HFFc6 (cell line): ENCODE measurements around the gene MAB21L4. TPM values are rescaled to one million over a fixed set of nuclear protein-coding genes. Genes with fewer than 3 reads are reported as not detected.

ENCODE experiments used
- DNase-seq: peaks from one replicate; pipeline ENCODE4 v3.0.0-alpha.2; 2018
- H3K27ac Mint-ChIP-seq: 2 replicates; pipeline ENCODE4 v1.8.0; 2020; ENCODE audit warnings: mild to moderate bottlenecking, mixed read lengths
- H3K27me3 Mint-ChIP-seq: 2 replicates; pipeline ENCODE4 v1.8.0; 2021; ENCODE audit warnings: mild to moderate bottlenecking, moderate library complexity, mixed read lengths; ENCODE audit not compliant: insufficient read depth
- H3K36me3 Mint-ChIP-seq: 2 replicates; pipeline ENCODE4 v1.8.0; 2021; ENCODE audit warnings: low read depth, mixed read lengths
- H3K4me1 Mint-ChIP-seq: 2 replicates; pipeline ENCODE4 v1.8.0; 2020; ENCODE audit warnings: low read depth, mixed read lengths
- H3K4me3 Mint-ChIP-seq: 2 replicates; pipeline ENCODE4 v1.8.0; 2020; ENCODE audit warnings: mild to moderate bottlenecking, moderate library complexity, mixed read lengths
- H3K9me3 Mint-ChIP-seq: 2 replicates; pipeline ENCODE4 v1.8.0; 2020; ENCODE audit warnings: mild to moderate bottlenecking, mixed read lengths
- total RNA-seq, 6 experiments: library from RNA; stranded (reverse); fragmentation: NEBNext Ultra II Directional; extraction: Animal tissue kit (Norgen Biotek cat#: 25700); gene quantifications; 2 replicates in 1 of 6; 3 replicates in 5 of 6; pipeline ENCODE4 v1.2.3, GENCODE V29; 2021
- TF ChIP-seq, protein P1 (sequence below): fragments of 200-600 bp; sonication (generic); IDR thresholded peaks from 2 replicates; pipeline ENCODE4 v1.5.0; 2021; ENCODE audit warnings: antibody characterized with exemption, mild to moderate bottlenecking

The MAB21L4 gene
- total RNA-seq, 6 experiments from 2014 or later: not detected

DNA sequence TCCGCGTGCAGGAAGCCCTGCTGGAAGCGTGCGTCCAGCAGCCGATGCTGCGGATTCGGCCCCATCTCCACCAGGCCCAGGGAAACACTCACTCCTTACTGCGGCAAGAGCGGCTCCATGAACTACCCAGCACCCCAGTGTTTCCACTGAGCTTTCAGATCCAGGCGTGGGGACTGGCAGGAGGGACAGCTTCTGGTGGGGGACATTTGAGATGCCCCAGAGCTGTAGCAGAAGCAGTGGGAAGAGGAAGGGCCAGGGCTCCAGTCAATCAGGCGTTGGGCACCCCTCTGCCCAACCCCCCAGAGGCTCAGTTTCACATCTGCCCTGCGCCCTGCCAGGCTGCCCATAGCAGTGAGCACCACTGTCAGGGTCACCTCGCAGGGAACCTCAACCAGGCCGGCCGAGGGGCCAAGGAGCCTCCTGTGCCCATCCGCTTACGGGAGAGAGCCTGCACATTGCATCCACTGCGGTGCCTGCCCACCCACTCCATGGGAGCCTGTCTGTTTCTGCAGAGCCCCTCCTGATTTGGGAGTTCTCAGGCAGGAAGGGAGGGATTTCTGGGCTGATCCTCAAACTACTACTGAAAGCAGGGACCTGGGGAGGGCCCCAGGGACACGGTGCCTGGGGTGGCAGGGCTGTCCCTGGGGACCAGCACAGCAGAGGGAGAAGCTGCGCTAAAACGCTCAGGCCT, 22.7 kb downstream of the MAB21L4 start:
- no peak for DNase-seq
- Mint-ChIP-seq H3K9me3 (no peaks in the 10 kb centered on the region), H3K27ac (no peak overlapping the region), H3K27me3 (peaks cover 18% of the 10 kb centered on the region), H3K4me1 (no peaks in the 10 kb centered on the region), H3K4me3 (no peak overlapping the region), H3K36me3 (no peaks in the 10 kb centered on the region)
- TF ChIP-seq, protein P1, sequence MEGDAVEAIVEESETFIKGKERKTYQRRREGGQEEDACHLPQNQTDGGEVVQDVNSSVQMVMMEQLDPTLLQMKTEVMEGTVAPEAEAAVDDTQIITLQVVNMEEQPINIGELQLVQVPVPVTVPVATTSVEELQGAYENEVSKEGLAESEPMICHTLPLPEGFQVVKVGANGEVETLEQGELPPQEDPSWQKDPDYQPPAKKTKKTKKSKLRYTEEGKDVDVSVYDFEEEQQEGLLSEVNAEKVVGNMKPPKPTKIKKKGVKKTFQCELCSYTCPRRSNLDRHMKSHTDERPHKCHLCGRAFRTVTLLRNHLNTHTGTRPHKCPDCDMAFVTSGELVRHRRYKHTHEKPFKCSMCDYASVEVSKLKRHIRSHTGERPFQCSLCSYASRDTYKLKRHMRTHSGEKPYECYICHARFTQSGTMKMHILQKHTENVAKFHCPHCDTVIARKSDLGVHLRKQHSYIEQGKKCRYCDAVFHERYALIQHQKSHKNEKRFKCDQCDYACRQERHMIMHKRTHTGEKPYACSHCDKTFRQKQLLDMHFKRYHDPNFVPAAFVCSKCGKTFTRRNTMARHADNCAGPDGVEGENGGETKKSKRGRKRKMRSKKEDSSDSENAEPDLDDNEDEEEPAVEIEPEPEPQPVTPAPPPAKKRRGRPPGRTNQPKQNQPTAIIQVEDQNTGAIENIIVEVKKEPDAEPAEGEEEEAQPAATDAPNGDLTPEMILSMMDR: no peak

DNA sequence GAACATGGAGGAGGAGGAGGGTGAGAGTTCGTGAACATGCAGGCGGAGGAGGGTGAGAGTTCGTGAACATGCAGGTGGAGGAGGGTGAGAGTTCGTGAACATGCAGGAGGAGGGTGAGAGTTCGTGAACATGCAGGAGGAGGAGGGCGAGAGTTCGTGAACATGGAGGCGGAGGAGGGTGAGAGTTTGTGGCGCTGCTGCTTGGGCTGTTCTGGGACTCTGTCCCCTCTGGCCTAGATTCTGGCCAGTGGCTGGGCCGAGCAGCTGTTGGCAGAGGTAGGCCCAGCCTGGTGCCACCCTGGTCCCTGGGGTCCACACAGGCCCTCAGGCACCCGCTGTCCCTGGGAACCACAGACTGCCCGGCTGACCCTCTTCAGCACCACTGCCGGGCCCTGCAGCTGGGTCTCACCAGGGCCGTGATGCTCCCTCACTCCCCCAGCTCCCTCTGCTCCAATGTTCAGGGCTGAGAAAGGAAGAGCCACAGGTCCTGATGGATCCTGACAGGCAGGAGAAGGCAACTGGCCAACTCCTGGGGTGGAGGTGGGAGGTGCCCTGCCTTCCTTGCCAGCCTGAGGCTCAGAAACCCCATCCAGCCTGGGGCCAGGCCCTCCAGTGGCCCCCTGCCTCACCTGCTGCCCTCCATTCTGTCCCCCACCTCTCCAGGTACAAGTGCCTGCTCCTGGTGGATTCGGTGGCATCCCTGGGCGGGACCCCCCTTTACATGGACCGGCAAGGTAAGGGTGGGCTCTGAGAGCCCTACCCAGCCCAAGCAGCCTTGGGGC, 23.4 kb downstream of the MAB21L4 start:
- no peaks in the 10 kb centered on the region for H3K4me1 Mint-ChIP-seq

DNA sequence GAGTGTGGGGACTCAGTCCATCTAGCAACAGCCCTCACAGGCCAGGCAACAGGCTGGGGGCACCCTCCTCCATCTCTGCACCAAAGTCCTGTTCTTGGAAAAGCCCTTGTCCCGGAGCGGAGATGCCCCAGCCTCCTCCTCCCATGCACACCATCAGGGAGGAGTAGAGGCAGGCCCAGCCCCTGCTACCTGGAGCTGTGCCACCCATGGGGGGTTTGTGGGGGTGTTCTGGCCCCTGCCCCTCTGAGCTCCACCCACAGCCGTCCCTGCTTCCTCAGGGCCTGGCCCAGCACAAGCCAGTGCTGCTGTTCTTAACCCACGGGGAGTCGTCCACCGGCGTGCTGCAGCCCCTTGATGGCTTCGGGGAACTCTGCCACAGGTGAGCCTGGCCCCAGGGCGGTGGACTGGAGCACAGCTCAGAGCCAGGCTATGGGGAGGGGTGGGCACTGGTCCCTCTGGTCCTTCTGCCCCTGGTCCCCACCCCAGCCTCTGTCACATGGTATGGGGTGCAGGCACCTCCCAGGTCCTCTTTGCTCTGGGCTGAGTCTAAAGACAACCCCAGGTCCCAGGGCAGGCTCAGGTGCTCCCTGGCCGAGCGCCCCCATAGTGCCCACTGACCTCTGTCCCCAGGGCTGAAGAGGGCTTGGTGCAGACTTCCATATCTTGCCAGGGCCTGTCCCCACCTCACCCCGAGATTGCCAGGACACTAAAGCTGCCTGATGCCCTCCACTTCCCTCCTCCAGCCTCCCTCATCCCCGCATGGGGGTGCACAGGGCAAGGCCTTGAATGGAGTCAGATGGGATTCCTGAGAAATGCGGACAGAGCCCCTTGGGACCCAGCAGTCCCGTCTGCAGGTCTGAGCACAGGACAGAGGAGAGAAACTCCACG, 24.6 kb downstream of the MAB21L4 start:
- Mint-ChIP-seq H3K4me1 (no peaks in the 10 kb centered on the region), H3K27ac (no peak overlapping the region)
- no peak for DNase-seq

More for the DNA sequence above, 23.4 kb downstream of the MAB21L4 start:
- Mint-ChIP-seq H3K9me3 (no peaks in the 10 kb centered on the region), H3K27me3 (peaks cover 24% of the 10 kb centered on the region), H3K27ac (no peak overlapping the region), H3K4me3 (no peak overlapping the region), H3K36me3 (no peaks in the 10 kb centered on the region)
- DNase-seq: no peak
- TF ChIP-seq, protein P1: no peak

DNA sequence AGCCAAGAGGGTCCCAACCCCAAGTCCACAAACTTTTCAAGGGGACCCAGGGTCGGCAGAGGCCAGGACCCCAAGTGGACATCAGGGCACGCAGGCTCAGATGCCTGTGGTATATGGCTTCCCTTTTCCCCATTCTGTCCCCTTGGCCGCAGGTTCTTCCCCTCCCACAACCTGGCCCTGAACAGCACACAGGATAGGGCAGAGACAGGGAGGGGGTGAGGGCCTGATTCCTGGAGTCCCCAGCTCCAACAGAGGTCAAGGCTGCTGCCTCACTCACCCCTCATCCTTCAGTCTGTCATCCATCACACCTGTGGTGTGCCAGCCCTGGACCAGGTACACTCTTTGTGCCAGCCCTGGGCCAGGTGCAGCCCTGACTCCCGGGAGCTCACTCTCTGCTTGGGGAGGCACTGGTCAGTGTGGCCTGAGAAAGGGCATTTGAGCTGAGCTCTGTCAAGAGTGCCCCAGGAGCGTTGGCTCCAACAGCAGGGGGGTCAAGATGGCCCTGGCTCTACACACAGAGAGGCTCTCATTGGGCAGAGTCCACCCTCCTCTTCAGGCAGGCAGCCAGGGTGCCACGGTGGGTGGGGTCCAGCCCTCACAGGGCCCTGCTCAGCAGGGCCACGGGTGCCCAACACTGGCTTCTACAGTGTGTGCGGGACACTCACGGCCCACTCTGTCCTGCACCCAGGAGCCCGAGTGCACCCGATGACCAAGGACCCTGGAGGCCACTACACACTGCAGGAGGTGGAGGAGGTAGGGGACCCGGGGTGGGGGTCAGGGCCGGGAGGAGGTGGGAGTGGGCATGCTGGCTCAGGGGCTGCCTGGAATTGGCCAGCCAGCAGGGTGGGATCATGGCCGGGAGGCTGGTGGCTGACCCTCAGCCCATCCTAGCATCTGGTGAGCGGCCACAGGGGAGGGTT, 25.7 kb downstream of the MAB21L4 start:
- Mint-ChIP-seq H3K9me3 (no peaks in the 10 kb centered on the region), H3K4me3 (no peak overlapping the region), H3K36me3 (no peaks in the 10 kb centered on the region), H3K27ac (no peak overlapping the region), H3K27me3 (peaks cover 41% of the 10 kb centered on the region), H3K4me1 (no peaks in the 10 kb centered on the region)
- no peak for DNase-seq
- TF ChIP-seq, protein P1: no peak

More for the DNA sequence above, 24.6 kb downstream of the MAB21L4 start:
- Mint-ChIP-seq H3K36me3 (no peaks in the 10 kb centered on the region), H3K4me3 (no peak overlapping the region), H3K27me3 (peaks cover 33% of the 10 kb centered on the region), H3K9me3 (no peaks in the 10 kb centered on the region)
- TF ChIP-seq, protein P1: no peak
